Measurements from ENCODE around the gene NFKBIZ. TPM values are rescaled to one million over a fixed set of nuclear protein-coding genes. Genes with fewer than 3 reads are reported as not detected.
"Not testable (repeated sequence)": the region's sequence is repeated elsewhere in the genome, so short reads cannot be mapped to it uniquely, and the experiment has no call there.

The NFKBIZ gene
- total RNA-seq, 1 experiment from 2014 or later: 5.6 TPM

DNA sequence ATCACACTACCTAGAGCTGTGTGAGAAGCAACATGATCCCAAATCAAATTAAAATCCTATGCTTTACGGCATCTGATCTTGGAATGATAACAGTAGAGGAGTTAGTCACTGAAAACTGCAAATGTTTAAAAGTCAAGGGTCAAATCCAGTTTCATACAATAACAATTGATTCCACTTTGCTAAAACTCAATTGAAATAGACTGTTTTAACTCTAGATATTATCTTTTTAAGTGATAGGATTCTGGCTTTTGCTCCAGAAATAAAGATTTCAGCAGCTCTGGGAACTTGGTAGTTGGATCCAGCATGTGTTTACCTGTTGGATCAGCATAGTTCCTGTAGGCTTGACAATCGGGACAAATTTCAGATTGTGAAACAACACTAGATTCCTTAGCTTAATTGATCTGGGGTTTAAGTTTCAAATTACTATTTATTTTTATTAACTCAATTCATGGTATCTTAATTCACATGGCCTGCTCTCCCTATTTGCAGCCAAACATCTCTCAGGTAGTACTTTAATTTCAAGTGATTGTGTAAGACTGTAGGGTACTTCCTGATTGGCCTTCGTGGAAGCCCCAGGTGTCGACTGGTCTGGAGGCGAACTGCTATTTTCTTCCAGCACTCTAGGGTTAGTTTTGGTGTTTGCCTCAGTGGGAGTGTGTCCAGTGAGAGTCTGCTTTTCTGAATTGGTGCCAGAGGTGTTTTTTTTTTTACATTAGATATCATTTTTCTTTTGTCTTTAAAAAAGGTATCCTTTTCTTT is 16.6 kb downstream of the NFKBIZ start:
- H3K27ac ChIP-seq: no peak overlapping the region

DNA sequence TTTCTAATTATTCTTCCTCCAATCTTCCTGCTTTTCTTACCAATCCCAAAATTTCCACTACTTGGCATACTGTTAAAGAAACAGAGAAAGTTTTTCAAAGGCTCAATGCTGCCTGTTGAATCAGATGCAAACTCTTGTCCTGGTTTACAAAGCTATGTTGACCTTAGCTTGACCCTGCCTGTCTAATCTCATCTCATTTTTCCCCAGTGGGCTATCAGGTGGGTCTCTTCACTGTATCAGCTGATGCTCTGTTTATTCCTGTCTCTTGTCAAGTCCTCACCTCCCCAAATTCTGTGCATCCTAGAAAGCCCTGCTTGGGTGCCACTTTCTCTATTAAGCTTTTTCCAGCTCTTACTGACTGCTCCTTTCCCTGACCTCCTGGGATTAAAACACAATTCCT is 18.2 kb downstream of the NFKBIZ start:
- no peaks in the 10 kb centered on the region for H3K27me3 ChIP-seq

More for the DNA sequence above, 16.6 kb downstream of the NFKBIZ start:
- Histone ChIP-seq H3K4me1 (peaks cover 9% of the 10 kb centered on the region; the same call in 1 of the 2 replicates), H3K9me3 (replicated peaks) (no peaks in the 10 kb centered on the region), H3K36me3 (peaks cover 6% of the 10 kb centered on the region; the same call in 1 of the 2 replicates), H3K27me3 (no peaks in the 10 kb centered on the region), H3K4me3 (no peak overlapping the region)
- no peak for DNase-seq

GRCh38 chr3:101867996-101868395 is 18.7 kb downstream of the NFKBIZ start:
- Histone ChIP-seq H3K9me3 (replicated peaks) (0 out of 2 replicates have a peak, but pooled peaks cover 3% of the 10 kb centered on the region), H3K36me3 (no peaks in the 10 kb centered on the region), H3K27ac (no peak overlapping the region), H3K4me3 (no peak overlapping the region), H3K4me1 (peaks cover 9% of the 10 kb centered on the region; the same call in 1 of the 2 replicates), H3K27me3 (no peaks in the 10 kb centered on the region)
- DNase-seq: no peak

More for the DNA sequence above, 18.2 kb downstream of the NFKBIZ start:
- Histone ChIP-seq H3K4me3 (no peak overlapping the region), H3K4me1 (peaks cover 9% of the 10 kb centered on the region; the same call in 1 of the 2 replicates), H3K36me3 (no peaks in the 10 kb centered on the region), H3K9me3 (replicated peaks) (0 out of 2 replicates have a peak, but pooled peaks cover 3% of the 10 kb centered on the region), H3K27ac (no peak overlapping the region)
- DNase-seq: peak in 1 of 2 experiments; percentile 26

- peaks cover 9% of the 10 kb centered on the region; the same call in 1 of the 2 replicates for H3K4me1 ChIP-seq
- DNase-seq: no peak
Measured at GRCh38 chr3:101868534-101869464, 19.5 kb downstream of the NFKBIZ start.

GRCh38 chr3:101870138-101870537 is 20.8 kb downstream of the NFKBIZ start:
- DNase-seq: no peak
- Histone ChIP-seq H3K27me3 (no peaks in the 10 kb centered on the region), H3K27ac (no peak overlapping the region), H3K4me1 (peaks cover 9% of the 10 kb centered on the region; the same call in 1 of the 2 replicates), H3K4me3 (no peak overlapping the region), H3K9me3 (replicated peaks) (0 out of 2 replicates have a peak, but pooled peaks cover 3% of the 10 kb centered on the region), H3K36me3 (no peaks in the 10 kb centered on the region)

More at GRCh38 chr3:101868534-101869464, 19.5 kb downstream of the NFKBIZ start:
- H3K27ac ChIP-seq: no peak overlapping the region
- H3K36me3 ChIP-seq: no peaks in the 10 kb centered on the region
- 0 out of 2 replicates have a peak, but pooled peaks cover 3% of the 10 kb centered on the region for H3K9me3 ChIP-seq (replicated peaks)
- H3K27me3 ChIP-seq: no peaks in the 10 kb centered on the region
- no peak overlapping the region for H3K4me3 ChIP-seq

- no peaks in the 10 kb centered on the region for H3K4me1 ChIP-seq
- no peak overlapping the region for H3K27ac ChIP-seq
- 0 out of 2 replicates have a peak, but pooled peaks cover 3% of the 10 kb centered on the region for H3K9me3 ChIP-seq (replicated peaks)
- no peak overlapping the region for H3K4me3 ChIP-seq
- H3K36me3 ChIP-seq: no peaks in the 10 kb centered on the region
- H3K27me3 ChIP-seq: no peaks in the 10 kb centered on the region
- DNase-seq: no peak
Measured at GRCh38 chr3:101873619-101874018, 24.3 kb downstream of the NFKBIZ start.

GRCh38 chr3:101876142-101876541 is 26.8 kb downstream of the NFKBIZ start:
- no peaks in the 10 kb centered on the region for H3K27me3 ChIP-seq
- H3K4me1 ChIP-seq: no peaks in the 10 kb centered on the region
- no peak for DNase-seq
- H3K36me3 ChIP-seq: no peaks in the 10 kb centered on the region
- H3K9me3 ChIP-seq (replicated peaks): 0 out of 2 replicates have a peak, but pooled peaks cover 3% of the 10 kb centered on the region
- H3K27ac ChIP-seq: no peak overlapping the region
- no peak overlapping the region for H3K4me3 ChIP-seq

GRCh38 chr3:101878589-101878988 is 29.3 kb downstream of the NFKBIZ start:
- no peak overlapping the region for H3K27ac ChIP-seq
- H3K27me3 ChIP-seq: no peaks in the 10 kb centered on the region
- H3K9me3 ChIP-seq (replicated peaks): no peaks in the 10 kb centered on the region
- H3K36me3 ChIP-seq: no peaks in the 10 kb centered on the region
- H3K4me1 ChIP-seq: no peaks in the 10 kb centered on the region
- no peak for DNase-seq
- H3K4me3 ChIP-seq: no peak overlapping the region

DNA sequence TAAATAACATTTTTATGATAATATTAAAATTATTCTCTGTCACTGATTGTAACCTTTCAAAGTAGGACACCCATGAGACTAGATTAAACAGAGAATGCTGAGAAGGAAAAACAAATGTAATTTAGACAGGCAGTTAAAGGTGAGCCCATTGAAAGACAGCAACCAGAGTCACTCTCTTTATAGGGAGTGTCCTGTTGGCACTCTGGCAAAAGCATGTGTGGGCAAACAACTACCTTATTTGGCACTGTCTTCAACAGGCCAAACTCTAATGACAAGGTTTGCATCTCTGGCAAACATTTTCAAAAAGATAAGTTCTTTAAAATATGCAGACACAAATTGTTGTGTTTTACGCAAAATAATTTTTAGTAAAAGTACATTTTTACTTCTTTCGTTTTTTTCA is 29.8 kb downstream of the NFKBIZ start:
- H3K9me3 ChIP-seq (replicated peaks): no peaks in the 10 kb centered on the region
- H3K4me1 ChIP-seq: no peaks in the 10 kb centered on the region
- H3K4me3 ChIP-seq: no peak overlapping the region
- H3K27ac ChIP-seq: no peak overlapping the region
- H3K27me3 ChIP-seq: no peaks in the 10 kb centered on the region
- DNase-seq: no peak
- H3K36me3 ChIP-seq: no peaks in the 10 kb centered on the region

DNA sequence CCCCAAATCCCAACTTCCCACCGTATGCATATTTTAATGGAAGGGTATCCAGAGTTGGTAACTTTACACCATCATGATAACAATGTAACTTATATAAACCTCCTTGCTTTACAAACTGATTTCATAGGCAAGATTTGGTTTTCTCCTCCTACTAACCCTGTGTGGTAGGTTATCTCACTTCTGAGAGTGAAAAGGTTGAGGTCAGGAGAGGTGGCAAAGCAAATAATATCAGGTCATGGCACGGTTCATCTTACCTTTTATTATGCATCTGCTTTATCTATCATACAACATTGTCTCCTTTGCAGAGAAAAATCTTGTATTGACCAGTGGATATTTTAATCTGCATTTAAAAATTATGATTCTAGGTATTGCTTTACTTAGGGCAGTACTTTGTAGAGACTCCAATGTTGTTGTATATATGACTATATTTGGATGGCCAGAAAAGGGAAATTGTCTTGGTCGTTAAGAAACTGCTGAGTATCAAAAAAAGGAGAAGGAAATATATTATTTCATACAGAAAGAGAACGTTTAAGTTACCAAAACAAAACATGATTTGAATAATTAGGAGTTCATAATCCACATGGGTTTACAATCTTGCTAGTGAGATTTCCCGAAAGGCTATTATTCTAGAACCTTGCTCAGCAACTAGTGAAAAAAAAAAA is 30.4 kb downstream of the NFKBIZ start:
- no peak overlapping the region for H3K4me3 ChIP-seq
- H3K4me1 ChIP-seq: no peaks in the 10 kb centered on the region
- H3K9me3 ChIP-seq (replicated peaks): no peaks in the 10 kb centered on the region
- DNase-seq: no peak
- no peak overlapping the region for H3K27ac ChIP-seq
- H3K27me3 ChIP-seq: no peaks in the 10 kb centered on the region
- no peaks in the 10 kb centered on the region for H3K36me3 ChIP-seq

- no peaks in the 10 kb centered on the region for H3K4me1 ChIP-seq
- no peak overlapping the region for H3K27ac ChIP-seq
- H3K27me3 ChIP-seq: no peaks in the 10 kb centered on the region
- no peaks in the 10 kb centered on the region for H3K36me3 ChIP-seq
- peaks cover 5% of the 10 kb centered on the region; the same call in 1 of the 2 replicates for H3K9me3 ChIP-seq (replicated peaks)
- DNase-seq: no peak
- no peak overlapping the region for H3K4me3 ChIP-seq
Measured at GRCh38 chr3:101884776-101885175, 35.5 kb downstream of the NFKBIZ start.

GRCh38 chr3:101885584-101885983 is 36.3 kb downstream of the NFKBIZ start:
- H3K27me3 ChIP-seq; DNase-seq; H3K9me3 ChIP-seq (replicated peaks); H3K4me3 ChIP-seq; H3K4me1 ChIP-seq; H3K27ac ChIP-seq; H3K36me3 ChIP-seq: not testable (repeated sequence)

- no peak overlapping the region for H3K4me3 ChIP-seq
- no peak overlapping the region for H3K27ac ChIP-seq
- peaks cover 5% of the 10 kb centered on the region; the same call in 1 of the 2 replicates for H3K9me3 ChIP-seq (replicated peaks)
- no peaks in the 10 kb centered on the region for H3K27me3 ChIP-seq
- H3K36me3 ChIP-seq: no peaks in the 10 kb centered on the region
- H3K4me1 ChIP-seq: peaks cover 5% of the 10 kb centered on the region; the same call in 1 of the 2 replicates
- DNase-seq: no peak
Measured at GRCh38 chr3:101886626-101887025, 37.3 kb downstream of the NFKBIZ start.

DNA sequence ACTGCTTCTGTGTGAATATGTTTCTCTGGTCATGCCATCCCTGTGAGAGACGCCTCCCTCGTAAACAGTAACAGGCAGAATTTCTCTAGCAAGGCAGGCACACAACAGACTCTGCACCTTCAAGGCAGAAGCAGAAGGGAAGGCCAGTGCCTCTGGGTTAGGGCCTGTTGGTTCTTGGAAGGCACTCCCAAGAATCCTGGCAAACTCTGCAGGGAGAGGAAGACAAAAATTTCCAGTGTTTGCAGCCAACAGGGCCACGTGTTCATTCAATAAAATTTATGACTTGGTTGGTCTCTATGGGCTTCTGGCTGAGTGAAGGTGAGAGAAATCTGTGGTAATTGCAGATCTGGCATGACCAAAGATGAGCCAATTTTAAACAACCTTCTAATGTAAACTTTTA is 39.3 kb downstream of the NFKBIZ start:
- no peak for DNase-seq
- Histone ChIP-seq H3K9me3 (replicated peaks) (peaks cover 5% of the 10 kb centered on the region; the same call in 1 of the 2 replicates), H3K27ac (no peak overlapping the region), H3K4me1 (peaks cover 5% of the 10 kb centered on the region; the same call in 1 of the 2 replicates), H3K27me3 (no peaks in the 10 kb centered on the region), H3K36me3 (no peaks in the 10 kb centered on the region), H3K4me3 (no peak overlapping the region)
